Measurements from ENCODE around the gene GRIN2C.
"Not testable (repeated sequence)": the region's sequence is repeated elsewhere in the genome, so short reads cannot be mapped to it uniquely, and the experiment has no call there.

The GRIN2C gene

GRCh38 chr17:74859459-74860228 lies at the start of gene GRIN2C:
Gene GRIN2C (minus strand): TSS chr17:74859885. CDS start chr17:74855092, 4,793 bp downstream.
- no peak for DNase-seq

DNA sequence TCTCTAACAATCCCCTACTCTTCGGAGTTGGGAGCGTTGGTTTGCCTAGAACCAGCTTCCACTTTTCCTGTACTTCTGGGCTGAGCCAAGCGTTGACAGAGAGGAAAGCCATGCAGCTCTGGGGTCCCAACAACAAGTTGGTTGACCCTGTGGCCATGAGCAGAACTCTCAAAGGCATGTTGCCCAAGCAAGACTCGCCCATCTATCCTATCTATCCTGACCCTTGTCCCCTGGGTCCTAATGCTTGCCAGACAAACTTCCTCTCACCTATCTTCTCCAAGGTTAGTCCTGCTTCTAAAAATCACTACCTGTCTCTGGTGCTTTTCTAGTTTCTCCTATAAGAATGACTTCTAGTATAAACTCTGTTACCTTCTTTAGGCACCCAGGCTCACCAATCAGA lies 49.4 kb upstream of the GRIN2C start:
- not testable (repeated sequence) for DNase-seq

DNA sequence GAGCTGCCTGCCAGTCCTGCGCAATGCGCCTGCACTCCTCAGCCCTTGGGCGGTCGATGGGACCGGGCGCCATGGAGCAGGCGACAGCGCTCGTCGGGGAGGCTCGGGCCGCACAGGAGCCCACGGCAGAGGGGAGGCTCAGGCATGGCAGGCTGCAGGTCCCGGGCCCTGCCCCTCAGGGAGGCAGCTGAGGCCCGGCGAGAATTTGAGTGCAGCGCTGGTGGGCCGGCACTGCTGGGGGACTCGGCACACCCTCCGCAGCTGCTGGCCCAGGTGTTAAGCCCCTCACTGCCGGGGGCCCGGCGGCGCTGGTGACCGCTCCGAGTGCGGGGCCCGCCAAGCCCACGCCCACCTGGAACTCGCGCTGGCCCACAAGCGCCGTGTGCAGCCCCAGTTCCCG lies 47.3 kb upstream of the GRIN2C start:
- no peak for DNase-seq

GRCh38 chr17:74906214-74906793 lies 46.6 kb upstream of the GRIN2C start:
- DNase-seq, result not testable (repeated sequence)

DNA sequence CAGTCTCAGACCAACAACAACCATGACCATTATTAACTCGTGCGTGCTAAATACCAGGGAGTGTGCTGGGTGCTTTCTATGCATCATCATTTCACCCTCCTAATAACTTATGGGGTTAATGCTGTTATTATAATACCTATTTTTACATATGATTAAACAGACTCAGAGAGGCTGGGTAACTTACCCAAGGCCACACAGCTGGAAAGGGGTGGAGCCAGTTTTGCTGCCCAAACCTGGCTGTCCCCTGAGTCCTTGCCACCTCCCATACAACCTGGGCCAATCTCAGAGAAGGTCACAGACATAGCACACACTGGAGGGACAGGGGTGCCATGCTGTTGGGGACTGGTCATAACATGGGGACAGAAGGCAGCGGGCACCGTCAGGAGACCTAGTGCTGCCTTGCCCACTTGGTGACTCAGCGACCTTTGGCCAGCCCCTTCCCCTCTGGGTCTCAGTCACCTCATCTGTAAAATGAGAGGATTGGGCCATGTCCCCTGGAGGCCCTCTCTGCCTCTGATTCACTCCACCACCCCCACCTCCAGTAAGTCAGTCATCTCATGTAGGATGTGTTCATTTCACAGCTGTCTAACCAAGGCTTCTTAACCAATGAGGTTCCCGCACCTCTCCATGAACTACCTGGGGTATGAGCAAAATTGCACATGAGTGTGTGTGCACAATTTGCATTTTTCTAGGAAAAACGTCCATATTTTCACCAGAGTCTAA lies 45.2 kb upstream of the GRIN2C start:
- DNase-seq, result no peak

- DNase-seq, result no peak
These were observed 44.0 kb upstream of the GRIN2C start for GRCh38 chr17:74903671-74904070.

GRCh38 chr17:74903034-74903433 lies 43.3 kb upstream of the GRIN2C start:
- no peak for DNase-seq

DNA sequence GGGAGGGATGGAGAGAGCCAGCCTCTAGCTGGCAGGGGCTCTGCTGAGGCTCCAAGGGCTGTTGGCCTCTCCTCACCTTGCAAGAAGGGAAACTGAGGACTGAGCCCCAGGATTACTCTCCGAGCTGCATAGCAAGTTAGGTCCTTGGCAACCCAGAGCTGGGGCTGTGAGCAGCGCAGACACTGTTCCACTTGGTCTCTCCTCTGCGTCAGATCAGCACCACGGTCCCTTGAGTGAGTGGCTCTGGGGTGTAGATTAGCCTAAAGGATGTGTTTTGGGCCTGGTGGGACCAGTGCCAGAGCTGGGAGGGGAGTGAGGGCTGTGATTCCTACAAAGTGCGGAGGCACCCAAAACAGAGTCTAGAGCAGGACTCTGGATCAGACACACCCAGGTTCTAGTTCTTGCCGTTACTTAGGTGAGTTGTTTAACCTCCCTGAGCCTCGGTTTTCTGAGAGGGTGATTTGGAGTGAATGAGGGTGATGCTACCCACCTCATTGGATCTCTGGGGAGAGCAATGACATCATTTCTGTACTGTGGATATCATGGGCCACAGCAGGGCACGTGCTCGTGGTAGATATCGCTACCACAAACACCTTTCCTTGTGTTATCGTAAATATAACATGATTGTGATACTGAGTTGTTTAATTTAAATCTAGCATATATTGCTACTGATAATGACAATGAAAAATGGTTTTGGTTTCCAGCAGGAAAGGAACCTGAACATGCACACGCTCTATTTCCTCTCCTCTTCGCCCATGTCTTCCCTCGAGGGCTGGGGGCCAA lies 41.9 kb upstream of the GRIN2C start:
- no peak for DNase-seq

DNA sequence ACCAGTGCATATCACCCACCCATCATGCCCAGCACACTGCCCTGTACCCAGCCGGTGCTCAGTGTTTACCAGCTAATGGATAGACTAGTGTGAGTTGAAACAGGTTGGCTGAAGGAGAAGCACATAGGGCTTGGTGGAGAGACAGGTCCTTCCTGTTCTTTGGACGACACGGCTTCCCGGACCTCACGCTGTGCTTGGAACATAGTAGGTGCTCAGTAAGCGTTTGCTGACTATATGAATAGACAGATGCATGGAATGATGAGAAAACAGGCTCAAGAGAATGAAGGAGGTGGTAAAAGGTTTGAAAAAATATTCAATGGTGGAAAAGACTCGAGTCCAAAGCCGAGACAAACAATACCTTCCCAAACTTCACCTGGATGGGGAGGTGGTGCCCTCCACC lies 40.5 kb upstream of the GRIN2C start:
- DNase-seq, result no peak

GRCh38 chr17:74898376-74898946 lies 38.8 kb upstream of the GRIN2C start:
- DNase-seq, result no peak

GRCh38 chr17:74893936-74894671 lies 34.4 kb upstream of the GRIN2C start:
- DNase-seq, result no peak

DNA sequence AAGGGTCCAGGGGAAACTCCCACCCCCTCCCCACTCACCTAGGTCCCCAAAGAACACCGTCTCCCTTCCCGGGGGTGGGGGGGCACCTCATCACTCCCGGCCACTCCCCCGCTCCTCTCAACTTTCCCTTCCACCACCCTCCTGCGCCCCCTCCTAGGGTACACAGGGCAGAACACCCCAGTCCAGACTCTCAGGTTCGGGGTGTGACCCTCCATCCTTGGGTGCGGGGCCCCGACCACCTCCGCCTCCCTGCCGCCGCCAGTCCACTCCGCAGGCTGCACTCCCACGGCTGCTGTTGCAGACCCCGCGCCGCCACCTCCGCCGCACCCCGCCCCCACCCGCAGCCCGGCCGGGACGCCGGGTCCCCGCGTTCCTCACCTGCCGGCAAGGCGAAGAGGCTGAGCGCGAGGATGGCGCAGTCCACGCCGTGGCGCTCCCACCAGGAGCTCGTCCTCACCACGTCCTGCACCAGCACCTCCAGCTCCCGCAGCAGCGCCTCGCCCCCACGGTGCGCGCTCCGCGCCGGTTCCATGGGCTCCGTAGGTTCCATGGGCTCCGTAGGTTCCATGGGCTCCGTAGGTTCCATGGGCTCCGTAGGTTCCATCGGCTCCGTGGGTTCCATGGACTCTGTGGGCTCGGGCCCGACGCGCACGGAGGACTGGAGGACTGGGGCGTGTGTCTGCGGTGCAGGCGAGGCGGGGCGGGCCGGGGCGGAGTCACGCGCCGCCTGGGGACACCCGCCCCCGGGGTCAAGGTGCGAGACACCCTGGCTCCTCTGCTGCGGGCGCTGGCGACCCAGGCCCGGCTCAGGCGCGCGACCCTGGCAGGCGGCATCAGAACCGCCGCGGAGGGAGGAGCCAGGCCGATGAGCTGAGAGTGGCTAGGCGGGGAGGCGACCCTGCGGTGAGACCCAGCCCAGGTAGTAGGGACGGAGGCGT lies 33.6 kb upstream of the GRIN2C start, which contains the start of gene FADS6:
TSS of gene FADS6 (minus strand) at position 660 of the 938 bp plus-strand sequence. CDS start at position 622, 38 bp downstream.
- no peak for DNase-seq

GRCh38 chr17:74892013-74892841 lies 32.5 kb upstream of the GRIN2C start:
- no peak for DNase-seq

GRCh38 chr17:74890554-74890953 lies 30.9 kb upstream of the GRIN2C start:
- DNase-seq, result no peak

DNA sequence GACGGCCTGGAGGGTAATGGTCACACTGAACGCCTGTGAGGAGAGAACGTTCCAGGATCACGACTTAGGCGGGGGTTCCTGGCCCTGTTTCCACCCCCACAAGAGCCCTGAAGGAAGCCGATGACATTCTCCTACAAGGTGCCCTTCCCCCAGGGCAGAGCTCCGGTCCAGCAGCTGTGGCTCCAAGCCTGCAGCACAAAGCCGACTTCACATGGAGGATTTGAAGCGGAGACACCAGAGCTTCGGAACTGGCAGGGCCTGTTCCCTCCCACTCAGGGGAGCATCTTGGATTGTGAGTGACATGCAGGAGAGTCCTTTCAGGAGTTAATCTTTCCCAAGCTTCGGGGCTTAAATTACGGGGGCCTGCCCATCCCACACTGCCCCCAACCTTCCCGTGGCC lies 28.8 kb upstream of the GRIN2C start:
- DNase-seq, result no peak

GRCh38 chr17:74883241-74883745 lies 23.6 kb upstream of the GRIN2C start:
- no peak for DNase-seq

DNA sequence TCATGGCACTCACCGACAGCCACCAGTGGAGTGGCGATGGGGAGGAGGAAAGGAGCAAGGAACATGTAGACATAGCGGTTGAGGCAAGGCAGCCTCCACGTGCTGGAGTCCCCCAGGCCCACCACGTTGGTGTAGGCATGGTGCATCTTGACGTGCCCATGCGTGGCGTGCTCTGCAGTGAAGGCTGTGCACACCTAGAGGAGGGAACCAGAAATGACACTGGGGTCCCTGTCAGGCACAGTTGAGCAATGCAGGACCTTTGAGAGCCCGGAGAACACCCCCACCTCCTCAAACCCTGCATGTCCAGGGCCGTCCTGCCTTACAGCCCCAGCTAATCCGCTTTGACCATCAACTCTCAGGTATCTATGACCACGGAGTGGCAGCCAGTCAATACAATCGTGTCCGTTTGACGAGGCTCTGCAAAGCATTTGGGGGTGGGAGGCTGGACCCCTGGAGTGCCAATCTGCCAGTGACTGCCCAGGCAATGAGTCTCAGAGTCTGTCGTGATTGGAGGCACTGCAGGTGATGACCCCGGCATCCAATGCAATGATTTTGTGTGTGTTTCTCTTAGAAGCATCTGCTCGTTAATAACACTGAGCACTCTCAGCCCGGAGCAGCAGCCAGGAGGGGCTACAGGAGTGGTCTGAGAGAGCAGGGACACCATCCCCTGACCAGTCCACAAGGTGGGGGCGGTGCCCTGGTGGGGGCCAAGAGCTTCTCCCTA lies 23.0 kb upstream of the GRIN2C start:
- DNase-seq, result no peak

DNA sequence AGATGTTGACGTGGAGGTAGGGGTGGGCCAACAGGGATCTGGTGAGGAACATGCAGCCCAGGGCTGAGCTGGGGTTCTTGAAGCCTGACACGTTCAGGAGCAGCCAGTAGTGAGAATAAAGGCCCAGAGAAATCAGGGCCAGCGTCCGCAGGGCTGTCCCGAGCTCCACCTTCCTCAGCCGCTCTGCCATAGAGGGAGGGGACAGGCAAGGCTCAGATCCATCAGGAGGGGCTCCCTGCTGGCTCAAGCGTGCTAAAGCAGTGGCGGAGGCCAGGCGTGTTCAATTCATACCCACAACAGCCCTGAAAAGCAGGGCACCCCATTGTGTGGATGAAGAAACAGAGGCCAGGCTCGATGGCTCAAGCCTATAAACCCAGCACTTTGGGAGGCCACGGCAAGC lies 21.4 kb upstream of the GRIN2C start:
- no peak for DNase-seq

DNA sequence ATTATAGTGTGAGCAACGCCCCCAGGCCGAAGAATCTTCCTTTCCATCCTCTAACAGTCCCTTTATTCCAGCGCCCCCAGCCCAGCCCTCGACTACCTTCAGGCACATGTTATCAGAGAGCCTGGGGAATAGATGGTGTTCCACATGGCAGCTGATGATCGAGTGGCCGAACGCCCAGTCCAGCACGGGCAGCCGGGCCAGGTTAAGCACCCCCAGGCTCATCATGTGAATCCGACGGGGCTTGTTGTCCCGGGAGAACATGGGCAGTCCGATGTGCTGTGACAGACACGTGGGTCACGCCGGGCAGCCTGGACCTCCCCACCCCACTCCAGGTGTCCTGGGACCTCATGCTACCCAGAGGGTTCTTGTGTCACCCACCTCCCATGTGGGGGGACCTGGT lies 19.6 kb upstream of the GRIN2C start:
- no peak for DNase-seq

All from left hindlimb (tissue), 1 donor.